ENCODE data around the gene BLOC1S6.
"Not testable (repeated sequence)": the region's sequence is repeated elsewhere in the genome, so short reads cannot be mapped to it uniquely, and the experiment has no call there.

Gene BLOC1S6

DNA sequence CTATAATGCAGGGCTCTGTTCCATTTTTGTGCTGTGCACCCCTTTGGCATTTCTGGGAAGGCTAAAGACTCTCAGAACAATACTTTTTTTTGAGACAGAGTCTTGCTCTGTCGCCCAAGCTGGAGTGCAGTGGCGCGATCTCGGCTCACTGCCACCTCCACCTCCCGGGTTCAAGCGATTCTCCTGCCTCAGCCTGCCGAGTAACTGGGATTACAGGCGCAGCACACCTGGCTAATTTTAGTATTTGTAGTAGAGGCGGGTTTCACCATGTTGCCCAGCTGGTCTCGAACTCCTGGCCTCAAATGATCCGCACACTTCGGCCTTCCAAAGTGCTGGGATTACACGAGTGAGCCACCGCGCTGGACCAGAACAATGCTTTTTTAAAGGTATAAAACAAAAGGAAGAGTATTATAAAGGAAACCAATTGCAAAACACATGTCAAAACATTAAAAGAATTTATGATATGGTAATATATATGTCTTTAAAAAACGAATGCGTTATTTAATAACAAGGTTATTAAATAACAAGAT, 48.6 kb downstream of the BLOC1S6 start:
- DNase-seq (ENCODE audit: low spot score in 2 of 2) (no peak), ATAC-seq (replicated peaks; ENCODE audit: extremely low read depth, poor library complexity, severe bottlenecking) (no peak)
- Mint-ChIP-seq H3K36me3 (ENCODE audit: insufficient read depth) (peaks cover 15% of the 10 kb centered on the region), H3K9me3 (no peaks in the 10 kb centered on the region), H3K27me3 (no peaks in the 10 kb centered on the region), H3K27ac (ENCODE audit: low read depth) (peak overlapping the region; percentile 93), H3K4me1 (peaks cover 49% of the 10 kb centered on the region), H3K4me3 (peak overlapping the region; percentile 90)

DNA sequence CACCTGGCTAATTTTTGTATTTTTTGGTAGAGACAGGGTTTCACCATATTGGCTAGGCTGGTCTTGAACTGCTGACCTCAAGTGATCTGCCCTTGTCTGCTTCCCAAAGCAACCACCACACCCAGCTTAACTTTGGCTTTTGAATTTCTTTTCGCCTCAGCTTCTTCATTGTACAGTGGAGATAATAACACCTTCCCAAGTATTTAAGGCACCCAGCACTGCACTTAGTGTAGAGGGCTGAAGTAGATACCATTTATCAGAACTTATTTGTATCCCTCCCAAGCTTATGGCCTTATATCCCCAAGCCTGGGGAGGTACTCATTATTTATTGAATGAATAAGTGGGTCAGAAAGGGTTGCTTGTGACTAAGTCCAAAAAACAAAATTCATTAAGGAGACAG, 50.0 kb downstream of the BLOC1S6 start:
- Mint-ChIP-seq H3K36me3 (ENCODE audit: insufficient read depth) (peaks cover 17% of the 10 kb centered on the region), H3K27me3 (no peaks in the 10 kb centered on the region), H3K4me1 (peaks cover 49% of the 10 kb centered on the region), H3K4me3 (peak overlapping the region; percentile 90), H3K27ac (ENCODE audit: low read depth) (peak overlapping the region; percentile 93), H3K9me3 (no peaks in the 10 kb centered on the region)
- DNase-seq (ENCODE audit: low spot score in 2 of 2), result no peak
- no peak for ATAC-seq (replicated peaks; ENCODE audit: extremely low read depth, poor library complexity, severe bottlenecking)

DNA sequence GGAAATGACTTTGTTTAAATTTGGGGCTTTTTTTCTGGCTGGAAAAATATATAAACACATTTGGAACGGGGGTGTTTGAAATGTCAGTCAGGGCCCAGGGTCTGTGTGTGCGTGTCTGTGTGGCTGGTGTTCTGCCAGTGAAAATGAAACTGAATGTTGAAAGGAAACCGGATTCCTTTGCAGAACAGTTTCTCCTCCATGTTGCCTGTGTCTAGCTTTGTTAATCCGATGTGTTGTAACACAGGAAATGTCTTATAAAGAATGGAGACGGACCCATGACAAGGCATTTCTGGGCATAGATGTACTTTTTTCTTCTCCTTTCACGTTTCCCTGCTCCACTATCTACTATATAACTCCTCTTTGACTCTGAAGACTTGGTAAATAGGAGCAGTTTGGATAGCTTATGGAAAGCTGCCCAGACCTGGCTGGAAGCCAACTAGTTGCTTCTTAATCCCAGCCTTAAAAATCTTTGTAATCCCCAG, 50.4 kb downstream of the BLOC1S6 start:
- Mint-ChIP-seq H3K27ac (ENCODE audit: low read depth) (peak overlapping the region; percentile 93), H3K27me3 (no peaks in the 10 kb centered on the region), H3K4me3 (peak overlapping the region; percentile 90), H3K9me3 (no peaks in the 10 kb centered on the region), H3K4me1 (peaks cover 53% of the 10 kb centered on the region), H3K36me3 (ENCODE audit: insufficient read depth) (peaks cover 19% of the 10 kb centered on the region)
- DNase-seq (ENCODE audit: low spot score in 2 of 2) (peak in 1 of 2 donors; percentile 49), ATAC-seq (replicated peaks; ENCODE audit: extremely low read depth, poor library complexity, severe bottlenecking) (peak; percentile 71)

DNA sequence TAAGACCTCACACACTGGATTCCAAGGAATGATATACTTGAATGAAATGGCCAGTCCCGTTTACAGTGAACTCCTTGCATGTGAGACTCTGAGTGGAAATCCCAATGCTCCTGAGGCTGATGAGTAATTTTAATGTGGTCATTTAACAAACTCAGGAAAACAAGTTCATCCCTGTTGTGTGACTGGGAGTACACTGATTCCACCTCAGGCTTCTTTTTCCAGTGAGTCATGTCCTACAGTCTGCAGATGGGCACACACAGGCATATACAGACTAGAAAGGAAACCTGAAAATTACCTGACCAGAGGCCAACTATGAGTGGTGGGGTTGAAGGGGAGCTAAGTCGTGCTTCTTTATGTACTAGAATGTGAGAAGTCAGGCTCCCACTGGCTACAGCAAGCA, 53.4 kb downstream of the BLOC1S6 start:
- Mint-ChIP-seq H3K27ac (ENCODE audit: low read depth) (no peak overlapping the region), H3K9me3 (no peaks in the 10 kb centered on the region), H3K4me1 (peaks cover 74% of the 10 kb centered on the region), H3K27me3 (no peaks in the 10 kb centered on the region), H3K36me3 (ENCODE audit: insufficient read depth) (peaks cover 14% of the 10 kb centered on the region), H3K4me3 (no peak overlapping the region)
- DNase-seq (ENCODE audit: low spot score in 2 of 2) (no peak), ATAC-seq (replicated peaks; ENCODE audit: extremely low read depth, poor library complexity, severe bottlenecking) (no peak)

DNA sequence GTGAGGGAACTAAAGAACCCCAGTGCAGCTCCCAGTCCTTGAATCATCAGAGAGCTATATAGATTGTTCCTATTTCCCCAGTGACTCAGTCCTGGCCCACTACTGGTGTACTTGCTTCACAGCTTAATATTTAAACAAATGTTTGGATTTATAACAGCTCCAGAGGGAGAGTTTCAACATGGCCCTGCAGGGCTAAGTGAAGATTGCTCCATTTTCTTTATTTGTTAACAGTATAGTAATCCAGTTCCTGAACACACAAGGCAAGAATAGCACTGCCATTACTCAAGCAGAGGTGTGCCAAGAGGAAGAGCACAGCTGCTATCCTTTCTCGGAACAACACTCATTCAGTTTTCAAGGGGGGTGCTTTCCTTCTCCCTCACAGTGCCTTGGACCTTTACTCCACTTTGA, 54.2 kb downstream of the BLOC1S6 start:
- peaks cover 13% of the 10 kb centered on the region for H3K36me3 Mint-ChIP-seq (ENCODE audit: insufficient read depth)
- H3K4me3 Mint-ChIP-seq, result no peak overlapping the region
- no peaks in the 10 kb centered on the region for H3K27me3 Mint-ChIP-seq
- peaks cover 74% of the 10 kb centered on the region for H3K4me1 Mint-ChIP-seq
- H3K27ac Mint-ChIP-seq (ENCODE audit: low read depth), result no peak overlapping the region
- no peak for DNase-seq (ENCODE audit: low spot score in 2 of 2)
- ATAC-seq (replicated peaks; ENCODE audit: extremely low read depth, poor library complexity, severe bottlenecking), result no peak
- no peaks in the 10 kb centered on the region for H3K9me3 Mint-ChIP-seq

DNA sequence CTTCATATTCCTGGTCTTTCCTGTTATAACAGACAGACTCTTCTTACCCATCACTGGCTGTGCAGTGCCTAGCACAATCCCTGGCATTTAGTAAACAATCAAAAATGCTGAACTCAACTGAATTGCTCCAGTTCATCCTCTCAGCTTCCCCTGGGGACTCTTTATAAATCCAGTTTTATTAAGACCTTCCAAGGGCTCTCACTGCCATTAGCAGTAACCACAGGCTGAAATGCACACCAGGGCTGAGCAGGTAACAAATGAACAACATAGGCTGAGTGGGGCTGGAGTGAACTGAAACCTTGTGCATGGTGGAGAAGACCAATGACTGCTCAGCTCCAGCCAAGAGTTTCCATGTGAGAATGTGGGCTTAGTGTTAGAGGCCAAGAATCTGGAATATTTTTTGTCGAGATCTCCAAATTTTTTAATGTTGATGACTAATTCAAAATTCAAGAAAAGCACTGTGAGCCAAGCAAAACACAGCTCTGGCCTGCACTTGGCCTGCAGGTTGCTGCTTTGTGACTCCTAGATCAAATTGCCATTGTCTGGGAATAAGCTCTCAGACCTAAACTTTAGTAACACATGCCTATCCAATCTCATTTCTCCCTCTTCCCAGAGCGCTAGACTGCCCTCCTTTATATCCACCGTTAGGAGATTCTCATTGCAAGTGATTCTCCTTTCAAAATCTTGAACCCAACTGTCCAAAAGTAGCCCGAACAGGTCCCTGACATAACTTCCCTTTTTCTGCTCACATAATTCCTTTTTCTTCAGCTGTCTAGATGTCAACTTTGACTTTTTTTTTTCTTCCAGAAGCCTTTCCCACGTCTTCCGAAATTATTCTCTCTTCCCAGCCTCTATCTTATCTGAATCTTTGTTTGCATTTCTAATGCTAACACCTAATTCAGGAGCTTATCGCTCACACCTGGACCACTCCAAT, 55.1 kb downstream of the BLOC1S6 start:
- peaks cover 13% of the 10 kb centered on the region for H3K36me3 Mint-ChIP-seq (ENCODE audit: insufficient read depth)
- DNase-seq (ENCODE audit: low spot score in 2 of 2) (no peak), ATAC-seq (replicated peaks; ENCODE audit: extremely low read depth, poor library complexity, severe bottlenecking) (no peak)
- peak overlapping the region; percentile 47 for H3K27ac Mint-ChIP-seq (ENCODE audit: low read depth)
- H3K27me3 Mint-ChIP-seq, result no peaks in the 10 kb centered on the region
- no peaks in the 10 kb centered on the region for H3K9me3 Mint-ChIP-seq
- H3K4me3 Mint-ChIP-seq, result peak overlapping the region; percentile 1
- peaks cover 70% of the 10 kb centered on the region for H3K4me1 Mint-ChIP-seq

DNA sequence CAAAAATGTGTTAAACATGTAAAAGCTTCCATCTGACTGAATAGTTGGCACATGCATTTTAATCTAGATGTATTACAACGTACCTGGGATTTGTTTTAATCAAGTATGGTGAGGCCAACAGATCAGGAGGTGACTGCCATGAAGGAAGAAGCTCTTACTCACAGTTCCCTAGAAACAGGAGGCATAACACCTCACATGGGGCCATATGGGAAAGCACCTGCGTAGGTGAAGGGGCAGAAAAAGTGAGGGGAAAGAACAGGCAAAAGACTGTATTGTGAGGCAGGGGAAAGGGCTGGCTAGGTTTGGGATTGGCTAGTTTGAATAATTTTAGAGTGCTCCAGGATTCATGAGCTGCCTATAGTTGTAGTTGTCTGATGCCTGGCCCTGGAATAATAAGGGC, 57.3 kb downstream of the BLOC1S6 start:
- no peak overlapping the region for H3K27ac Mint-ChIP-seq (ENCODE audit: low read depth)
- H3K9me3 Mint-ChIP-seq, result no peaks in the 10 kb centered on the region
- ATAC-seq (replicated peaks; ENCODE audit: extremely low read depth, poor library complexity, severe bottlenecking) (no peak), DNase-seq (ENCODE audit: low spot score in 2 of 2) (no peak)
- no peaks in the 10 kb centered on the region for H3K27me3 Mint-ChIP-seq
- no peak overlapping the region for H3K4me3 Mint-ChIP-seq
- peaks cover 59% of the 10 kb centered on the region for H3K4me1 Mint-ChIP-seq
- H3K36me3 Mint-ChIP-seq (ENCODE audit: insufficient read depth), result peaks cover 6% of the 10 kb centered on the region

DNA sequence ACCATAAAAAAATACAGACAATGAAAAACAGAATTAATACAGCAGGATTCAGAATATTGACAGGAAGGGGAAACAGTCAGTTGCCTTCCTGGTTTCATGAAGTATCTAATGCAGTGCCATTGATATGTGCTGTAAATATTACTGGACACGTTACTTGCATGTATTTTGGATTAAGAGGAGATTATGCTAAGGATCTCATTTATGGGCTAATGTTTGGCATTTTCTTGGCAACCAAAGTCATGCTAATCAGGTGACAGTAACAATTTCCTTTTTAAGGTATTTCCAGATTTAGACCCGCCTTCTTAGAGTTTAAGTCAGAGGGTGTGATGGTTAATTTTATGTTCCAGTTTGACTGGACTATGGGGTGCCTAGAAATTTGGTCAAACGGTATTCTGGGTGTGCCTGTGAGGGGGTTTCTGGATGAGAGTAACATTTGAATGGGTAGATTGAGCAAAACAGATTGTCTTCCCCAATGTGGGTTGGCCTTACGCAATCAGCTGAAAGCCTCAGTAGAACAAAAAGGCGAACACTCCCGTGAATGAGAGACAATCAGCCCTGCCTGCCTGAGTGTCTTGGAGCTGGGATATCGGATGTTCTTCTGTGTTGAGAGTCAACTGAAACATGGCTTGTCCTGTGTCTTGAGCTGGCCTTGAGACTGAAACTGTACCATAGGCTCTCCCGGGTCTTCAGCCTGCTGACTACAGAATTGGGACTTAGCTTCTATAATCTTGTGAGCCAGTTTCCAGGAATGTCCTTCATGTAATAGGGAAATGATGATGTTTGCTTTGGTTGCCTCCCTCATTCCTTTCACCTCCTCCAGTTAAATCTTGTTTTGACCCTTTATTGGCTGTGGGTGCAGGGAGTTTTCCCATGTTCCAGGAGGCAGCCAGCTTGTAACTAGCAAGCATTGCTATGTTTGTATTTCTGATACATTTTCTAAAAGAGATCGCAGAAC, 58.1 kb downstream of the BLOC1S6 start:
- peaks cover 53% of the 10 kb centered on the region for H3K4me1 Mint-ChIP-seq
- peaks cover 9% of the 10 kb centered on the region for H3K36me3 Mint-ChIP-seq (ENCODE audit: insufficient read depth)
- DNase-seq (ENCODE audit: low spot score in 2 of 2) (no peak), ATAC-seq (replicated peaks; ENCODE audit: extremely low read depth, poor library complexity, severe bottlenecking) (no peak)
- no peak overlapping the region for H3K27ac Mint-ChIP-seq (ENCODE audit: low read depth)
- H3K9me3 Mint-ChIP-seq, result no peaks in the 10 kb centered on the region
- H3K4me3 Mint-ChIP-seq, result peak overlapping the region; percentile 44
- H3K27me3 Mint-ChIP-seq, result no peaks in the 10 kb centered on the region

DNA sequence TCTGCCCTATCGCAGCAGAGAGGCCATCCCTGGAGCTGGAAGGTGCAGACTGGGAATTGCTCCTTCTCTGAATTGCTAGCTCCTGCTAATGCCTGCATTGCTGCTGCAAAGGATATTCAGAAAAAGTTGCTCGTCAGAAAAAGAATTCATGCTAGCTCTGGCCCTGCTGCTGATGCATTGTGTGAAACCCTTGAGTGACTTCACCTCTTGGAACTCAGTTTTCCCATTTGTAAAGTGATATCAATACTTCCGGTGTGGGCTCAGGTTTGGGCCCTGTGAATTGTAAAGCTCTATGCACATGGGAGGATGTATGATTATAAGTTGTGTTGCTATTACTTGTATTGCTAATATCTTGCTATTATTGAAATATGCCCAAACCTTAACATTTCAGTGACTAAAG, 59.0 kb downstream of the BLOC1S6 start:
- Mint-ChIP-seq H3K27ac (ENCODE audit: low read depth) (no peak overlapping the region), H3K4me3 (no peak overlapping the region), H3K27me3 (no peaks in the 10 kb centered on the region), H3K36me3 (ENCODE audit: insufficient read depth) (peaks cover 11% of the 10 kb centered on the region), H3K4me1 (peaks cover 56% of the 10 kb centered on the region), H3K9me3 (no peaks in the 10 kb centered on the region)
- DNase-seq (ENCODE audit: low spot score in 2 of 2), result no peak
- ATAC-seq (replicated peaks; ENCODE audit: extremely low read depth, poor library complexity, severe bottlenecking), result no peak

DNA sequence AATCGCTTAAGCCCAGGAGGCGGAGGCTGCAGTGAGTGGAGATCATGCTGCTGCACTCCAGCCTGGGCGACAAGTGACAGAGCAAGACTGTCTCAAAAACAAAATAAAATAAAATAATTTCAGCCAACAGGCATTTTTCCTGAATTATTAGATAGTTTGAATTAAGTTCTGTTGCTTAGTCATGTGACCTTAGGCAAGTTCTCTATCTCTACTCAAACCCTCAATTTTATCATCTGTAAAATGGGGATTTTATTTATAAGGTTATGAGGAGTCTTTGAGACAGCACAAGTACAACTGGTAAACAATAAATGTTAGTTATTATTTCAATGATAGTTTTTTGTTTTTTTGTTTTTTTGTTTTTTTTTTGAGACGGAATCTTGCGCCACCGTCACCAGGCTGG, 60.6 kb downstream of the BLOC1S6 start:
- no peak overlapping the region for H3K4me3 Mint-ChIP-seq
- H3K27me3 Mint-ChIP-seq, result no peaks in the 10 kb centered on the region
- H3K4me1 Mint-ChIP-seq, result peaks cover 53% of the 10 kb centered on the region
- no peaks in the 10 kb centered on the region for H3K9me3 Mint-ChIP-seq
- DNase-seq (ENCODE audit: low spot score in 2 of 2), result no peak
- ATAC-seq (replicated peaks; ENCODE audit: extremely low read depth, poor library complexity, severe bottlenecking), result no peak
- peaks cover 7% of the 10 kb centered on the region for H3K36me3 Mint-ChIP-seq (ENCODE audit: insufficient read depth)
- H3K27ac Mint-ChIP-seq (ENCODE audit: low read depth), result no peak overlapping the region

DNA sequence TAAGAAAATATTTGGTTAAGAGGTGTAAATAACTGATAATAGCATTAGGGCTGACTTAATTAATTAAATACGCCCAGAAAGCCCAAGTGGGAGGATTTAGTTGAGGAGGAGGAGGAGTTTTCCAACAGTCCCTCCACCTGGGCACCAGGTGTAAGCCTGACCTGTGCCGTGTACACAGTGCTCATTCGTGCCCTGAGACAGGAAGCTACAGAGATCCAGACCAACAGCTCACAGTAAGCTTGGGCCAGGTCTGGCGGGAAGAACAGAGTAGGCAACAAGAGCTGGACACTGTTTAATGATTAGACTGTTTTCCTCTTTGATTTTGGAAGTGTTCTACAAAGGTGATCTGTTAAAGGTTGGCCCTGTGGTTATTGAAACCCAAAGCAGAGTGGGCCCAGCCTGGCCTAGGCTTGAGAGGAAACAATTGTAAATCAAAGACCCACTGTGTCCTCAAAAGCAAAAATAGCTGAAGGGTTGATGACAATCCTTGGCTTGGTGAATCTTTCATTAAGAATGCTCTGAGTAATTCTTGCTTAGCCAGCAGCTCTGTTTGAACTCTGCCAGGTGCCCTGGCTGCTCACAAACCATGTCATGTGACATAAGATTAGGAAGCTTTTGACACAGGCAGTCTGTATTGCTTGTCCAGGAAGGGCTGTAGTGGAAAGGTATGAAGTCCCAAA, 61.5 kb downstream of the BLOC1S6 start:
- H3K27ac Mint-ChIP-seq (ENCODE audit: low read depth), result no peak overlapping the region

DNA sequence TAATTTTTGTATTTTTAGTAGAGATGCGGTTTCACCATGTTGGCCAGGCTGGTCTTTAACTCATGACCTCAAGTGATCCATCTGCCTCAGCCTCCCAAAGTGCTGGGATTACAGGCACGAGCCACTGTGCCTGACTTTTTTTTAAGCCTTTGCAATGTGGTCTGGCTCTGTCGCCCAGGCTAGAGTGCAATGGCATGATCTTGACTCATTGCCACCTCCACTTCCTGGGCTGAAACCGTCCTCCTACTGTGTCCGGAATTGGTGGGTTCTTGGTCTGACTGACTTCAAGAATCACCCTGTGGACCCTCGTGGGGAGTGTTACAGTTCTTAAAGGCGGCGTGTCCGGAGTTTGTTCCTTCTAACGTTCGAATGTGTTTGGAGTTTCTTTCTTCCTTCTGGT, 62.8 kb downstream of the BLOC1S6 start:
- not testable (repeated sequence) for H3K27me3 Mint-ChIP-seq; DNase-seq (ENCODE audit: low spot score in 2 of 2); H3K36me3 Mint-ChIP-seq (ENCODE audit: insufficient read depth); H3K9me3 Mint-ChIP-seq; ATAC-seq (replicated peaks; ENCODE audit: extremely low read depth, poor library complexity, severe bottlenecking)
- Mint-ChIP-seq H3K4me1 (peaks cover 56% of the 10 kb centered on the region), H3K27ac (ENCODE audit: low read depth) (peak overlapping the region; percentile 49), H3K4me3 (peak overlapping the region; percentile 47)

More for the DNA sequence above, 61.5 kb downstream of the BLOC1S6 start:
- peaks cover 55% of the 10 kb centered on the region for H3K4me1 Mint-ChIP-seq
- ATAC-seq (replicated peaks; ENCODE audit: extremely low read depth, poor library complexity, severe bottlenecking), result no peak
- H3K9me3 Mint-ChIP-seq, result no peaks in the 10 kb centered on the region
- H3K4me3 Mint-ChIP-seq, result no peak overlapping the region
- no peak for DNase-seq (ENCODE audit: low spot score in 2 of 2)
- H3K36me3 Mint-ChIP-seq (ENCODE audit: insufficient read depth), result peaks cover 7% of the 10 kb centered on the region
- H3K27me3 Mint-ChIP-seq, result no peaks in the 10 kb centered on the region
